ENCODE measurements around the gene RPL5.

RPL5 gene

GRCh38 chr1:92882819-92883218 is 51.0 kb downstream of the RPL5 start:
- Histone ChIP-seq H3K79me1 (replicated peaks; ENCODE audit: low read length, poor library complexity, severe bottlenecking) (no peaks in the 10 kb centered on the region), H2BK12ac (ENCODE audit: low read length in 2 of 2) (no peak overlapping the region), H2AK5ac (ENCODE audit: low read length, severe bottlenecking) (no peak overlapping the region), H3K36me3 (ENCODE audit: control insufficient read depth in 1 of 2, insufficient read depth in 2 of 2, low read depth in 1 of 2, low read length in 2 of 2) (no peaks in the 10 kb centered on the region), H2BK15ac (ENCODE audit: low read depth, poor library complexity, severe bottlenecking) (no peak overlapping the region), H2BK5ac (ENCODE audit: low read depth, low read length, poor library complexity, severe bottlenecking) (no peak overlapping the region), H2AFZ (ENCODE audit: low read depth, low read length) (no peak overlapping the region), H3K27me3 (ENCODE audit: control insufficient read depth in 1 of 2, insufficient read depth in 1 of 2, low read length in 2 of 2) (no peaks in the 10 kb centered on the region), H3K27ac (ENCODE audit: low read length, poor library complexity, severe bottlenecking) (no peak overlapping the region), H3K9me3 (ENCODE audit: control insufficient read depth, low read length) (no peaks in the 10 kb centered on the region), H3K23ac (ENCODE audit: low read length in 2 of 2) (no peak overlapping the region), H4K8ac (ENCODE audit: low read length) (no peak overlapping the region), H3K9ac (ENCODE audit: low read length) (no peak overlapping the region), H3K14ac (ENCODE audit: low read length in 2 of 2) (no peak overlapping the region), H3K4me3 (ENCODE audit: insufficient read depth in 1 of 2, low read depth in 1 of 2, low read length in 2 of 2) (no peak overlapping the region), H4K91ac (ENCODE audit: low read length) (no peak overlapping the region), H3K4ac (ENCODE audit: low read depth in 1 of 2, low read length in 2 of 2) (no peak overlapping the region), H2BK120ac (ENCODE audit: low read depth, low read length) (no peak overlapping the region), H3K4me2 (ENCODE audit: low read length, poor library complexity, severe bottlenecking) (no peak overlapping the region), H3K4me1 (ENCODE audit: control insufficient read depth, insufficient read depth, low read depth, low read length) (no peaks in the 10 kb centered on the region), H3K18ac (ENCODE audit: low read depth in 1 of 2, low read length in 2 of 2) (no peak overlapping the region)
- 41% methylated on average over 1 of the region's 1 CpG for WGBS
- DNase-seq: no peak

DNA sequence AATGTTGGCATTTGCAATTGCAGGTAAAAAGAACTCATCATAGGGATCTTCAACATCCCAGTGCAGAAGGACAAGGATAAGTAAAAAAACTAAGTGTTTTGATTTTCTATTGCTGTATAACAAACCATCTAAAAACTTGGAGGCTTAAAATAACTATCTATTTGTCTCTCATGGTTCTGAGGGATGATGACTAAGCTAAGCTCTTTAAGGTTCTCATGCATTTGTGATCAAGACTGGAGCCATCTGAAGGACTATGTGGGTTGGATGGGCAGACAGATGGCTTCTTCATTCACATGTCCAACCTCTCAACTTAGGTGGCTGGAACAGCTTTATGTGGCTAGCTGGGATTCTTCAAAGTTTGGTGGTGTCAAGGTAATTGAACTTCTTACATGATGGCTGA is 51.5 kb downstream of the RPL5 start:
- H3K23ac ChIP-seq (ENCODE audit: low read length in 2 of 2): no peak overlapping the region
- no peak overlapping the region for H3K27ac ChIP-seq (ENCODE audit: low read length, poor library complexity, severe bottlenecking)
- H4K8ac ChIP-seq (ENCODE audit: low read length): no peak overlapping the region
- H3K36me3 ChIP-seq (ENCODE audit: control insufficient read depth in 1 of 2, insufficient read depth in 2 of 2, low read depth in 1 of 2, low read length in 2 of 2): no peaks in the 10 kb centered on the region
- H3K9me3 ChIP-seq (ENCODE audit: control insufficient read depth, low read length): no peaks in the 10 kb centered on the region
- no peak overlapping the region for H2BK12ac ChIP-seq (ENCODE audit: low read length in 2 of 2)
- H3K14ac ChIP-seq (ENCODE audit: low read length in 2 of 2): no peak overlapping the region
- H4K91ac ChIP-seq (ENCODE audit: low read length): no peak overlapping the region
- H3K79me1 ChIP-seq (replicated peaks; ENCODE audit: low read length, poor library complexity, severe bottlenecking): no peaks in the 10 kb centered on the region
- H2BK15ac ChIP-seq (ENCODE audit: low read depth, poor library complexity, severe bottlenecking): no peak overlapping the region
- H3K4me1 ChIP-seq (ENCODE audit: control insufficient read depth, insufficient read depth, low read depth, low read length): no peaks in the 10 kb centered on the region
- no peak overlapping the region for H2AK5ac ChIP-seq (ENCODE audit: low read length, severe bottlenecking)
- H3K9ac ChIP-seq (ENCODE audit: low read length): no peak overlapping the region
- no peak overlapping the region for H3K4me2 ChIP-seq (ENCODE audit: low read length, poor library complexity, severe bottlenecking)
- no peak overlapping the region for H2BK120ac ChIP-seq (ENCODE audit: low read depth, low read length)
- no peak overlapping the region for H3K4ac ChIP-seq (ENCODE audit: low read depth in 1 of 2, low read length in 2 of 2)
- no peaks in the 10 kb centered on the region for H3K27me3 ChIP-seq (ENCODE audit: control insufficient read depth in 1 of 2, insufficient read depth in 1 of 2, low read length in 2 of 2)
- H2AFZ ChIP-seq (ENCODE audit: low read depth, low read length): no peak overlapping the region
- no peak overlapping the region for H3K18ac ChIP-seq (ENCODE audit: low read depth in 1 of 2, low read length in 2 of 2)
- DNase-seq: no peak
- H2BK5ac ChIP-seq (ENCODE audit: low read depth, low read length, poor library complexity, severe bottlenecking): no peak overlapping the region
- no peak overlapping the region for H3K4me3 ChIP-seq (ENCODE audit: insufficient read depth in 1 of 2, low read depth in 1 of 2, low read length in 2 of 2)

- Histone ChIP-seq H3K27ac (ENCODE audit: low read length, poor library complexity, severe bottlenecking) (no peak overlapping the region), H3K9ac (ENCODE audit: low read length) (no peak overlapping the region), H2BK120ac (ENCODE audit: low read depth, low read length) (no peak overlapping the region), H3K4me3 (ENCODE audit: insufficient read depth in 1 of 2, low read depth in 1 of 2, low read length in 2 of 2) (no peak overlapping the region), H3K4ac (ENCODE audit: low read depth in 1 of 2, low read length in 2 of 2) (no peak overlapping the region), H3K4me2 (ENCODE audit: low read length, poor library complexity, severe bottlenecking) (no peak overlapping the region), H3K18ac (ENCODE audit: low read depth in 1 of 2, low read length in 2 of 2) (no peak overlapping the region), H3K4me1 (ENCODE audit: control insufficient read depth, insufficient read depth, low read depth, low read length) (no peaks in the 10 kb centered on the region), H3K23ac (ENCODE audit: low read length in 2 of 2) (no peak overlapping the region), H2AFZ (ENCODE audit: low read depth, low read length) (no peak overlapping the region), H2BK15ac (ENCODE audit: low read depth, poor library complexity, severe bottlenecking) (no peak overlapping the region), H4K91ac (ENCODE audit: low read length) (no peak overlapping the region), H3K36me3 (ENCODE audit: control insufficient read depth in 1 of 2, insufficient read depth in 2 of 2, low read depth in 1 of 2, low read length in 2 of 2) (no peaks in the 10 kb centered on the region), H3K79me1 (replicated peaks; ENCODE audit: low read length, poor library complexity, severe bottlenecking) (no peaks in the 10 kb centered on the region), H2BK12ac (ENCODE audit: low read length in 2 of 2) (no peak overlapping the region), H3K14ac (ENCODE audit: low read length in 2 of 2) (no peak overlapping the region), H2AK5ac (ENCODE audit: low read length, severe bottlenecking) (no peak overlapping the region), H3K27me3 (ENCODE audit: control insufficient read depth in 1 of 2, insufficient read depth in 1 of 2, low read length in 2 of 2) (no peaks in the 10 kb centered on the region), H2BK5ac (ENCODE audit: low read depth, low read length, poor library complexity, severe bottlenecking) (no peak overlapping the region), H4K8ac (ENCODE audit: low read length) (no peak overlapping the region), H3K9me3 (ENCODE audit: control insufficient read depth, low read length) (peaks cover 8% of the 10 kb centered on the region)
- no peak for DNase-seq
- WGBS: 50% methylated on average over 1 of the region's 1 CpG
Observed at GRCh38 chr1:92884195-92884594, 52.4 kb downstream of the RPL5 start.

DNA sequence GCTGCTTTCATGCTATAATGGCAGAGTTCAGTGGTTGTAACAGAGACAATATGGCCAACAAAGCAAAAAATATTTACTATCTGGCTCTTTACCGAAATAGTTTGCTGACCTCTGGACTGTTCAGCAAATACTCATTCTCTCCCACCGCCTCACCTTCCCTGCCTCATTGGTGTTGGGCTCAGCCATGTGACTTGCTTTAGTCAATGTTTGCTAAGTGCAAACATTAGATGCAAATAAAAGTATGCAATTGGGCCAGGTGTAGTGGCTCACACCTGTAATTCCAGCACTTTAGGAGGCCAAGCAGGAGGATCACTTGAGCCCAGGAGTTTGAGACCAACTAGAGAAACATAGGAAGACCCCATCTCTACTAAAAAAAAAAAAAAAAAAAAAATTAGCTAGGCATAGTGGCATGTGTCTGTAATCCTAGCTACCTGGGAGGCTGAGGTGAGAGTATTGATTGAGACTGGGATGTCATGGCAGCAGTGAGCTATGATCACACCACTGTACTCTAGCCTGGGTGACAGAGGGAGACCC is 55.1 kb downstream of the RPL5 start:
- H3K9me3 ChIP-seq (ENCODE audit: control insufficient read depth, low read length): peaks cover 13% of the 10 kb centered on the region
- H3K27ac ChIP-seq (ENCODE audit: low read length, poor library complexity, severe bottlenecking): no peak overlapping the region

More for the DNA sequence above, 55.1 kb downstream of the RPL5 start:
- Histone ChIP-seq H3K4me1 (ENCODE audit: control insufficient read depth, insufficient read depth, low read depth, low read length) (no peaks in the 10 kb centered on the region), H2BK5ac (ENCODE audit: low read depth, low read length, poor library complexity, severe bottlenecking) (no peak overlapping the region), H3K4me3 (ENCODE audit: insufficient read depth in 1 of 2, low read depth in 1 of 2, low read length in 2 of 2) (no peak overlapping the region), H3K4ac (ENCODE audit: low read depth in 1 of 2, low read length in 2 of 2) (no peak overlapping the region), H3K36me3 (ENCODE audit: control insufficient read depth in 1 of 2, insufficient read depth in 2 of 2, low read depth in 1 of 2, low read length in 2 of 2) (no peaks in the 10 kb centered on the region), H3K4me2 (ENCODE audit: low read length, poor library complexity, severe bottlenecking) (no peak overlapping the region), H3K14ac (ENCODE audit: low read length in 2 of 2) (no peak overlapping the region), H3K18ac (ENCODE audit: low read depth in 1 of 2, low read length in 2 of 2) (no peak overlapping the region), H2BK120ac (ENCODE audit: low read depth, low read length) (no peak overlapping the region), H2BK12ac (ENCODE audit: low read length in 2 of 2) (no peak overlapping the region), H4K8ac (ENCODE audit: low read length) (no peak overlapping the region), H3K23ac (ENCODE audit: low read length in 2 of 2) (no peak overlapping the region), H2BK15ac (ENCODE audit: low read depth, poor library complexity, severe bottlenecking) (no peak overlapping the region), H3K79me1 (replicated peaks; ENCODE audit: low read length, poor library complexity, severe bottlenecking) (no peaks in the 10 kb centered on the region), H3K9ac (ENCODE audit: low read length) (no peak overlapping the region), H2AFZ (ENCODE audit: low read depth, low read length) (no peak overlapping the region), H3K27me3 (ENCODE audit: control insufficient read depth in 1 of 2, insufficient read depth in 1 of 2, low read length in 2 of 2) (no peaks in the 10 kb centered on the region), H2AK5ac (ENCODE audit: low read length, severe bottlenecking) (no peak overlapping the region), H4K91ac (ENCODE audit: low read length) (no peak overlapping the region)
- DNase-seq: no peak
- 88% methylated on average over 2 of the region's 2 CpGs for WGBS
